HEK293 (cell line): Measurements from ENCODE around the gene RBAK.

Experiments
- CTCF ChIA-PET: fragments of 350-600 bp; formaldehyde crosslinking; extraction: SDS; loops from one replicate; lab custom pipeline; 2021; ENCODE audit warnings: antibody characterized with exemption; lab: Yijun Ruan, JAX
- POLR2A ChIA-PET: fragments of 300-600 bp; formaldehyde crosslinking; extraction: SDS; loops from one replicate; lab custom pipeline; 2020; ENCODE audit warnings: antibody characterized with exemption, inconsistent platforms; lab: Yijun Ruan, JAX
- H3K27ac ChIP-seq: fragments of 200-500 bp; sonication (Bioruptor generic); 2 replicates; pipeline ENCODE4 v1.5.1; 2014; ENCODE audit warnings: low read depth, low read length, control low read depth, inconsistent platforms; ENCODE audit errors: extremely low read depth
- H3K36me3 ChIP-seq, 2 experiments: fragments of 200-500 bp in 1 of 2; sonication (Bioruptor generic) in 1 of 2; 1 replicate in 1 of 2; 2 replicates in 1 of 2; pipeline ENCODE4 v1.5.1; 2014 to 2017; ENCODE audit warnings: inconsistent platforms in 2 of 2, low read length in 2 of 2; ENCODE audit not compliant: control insufficient read depth in 2 of 2, insufficient read depth in 1 of 2
- H3K4me1 ChIP-seq: fragments of 200-500 bp; sonication (Bioruptor generic); 2 replicates; pipeline ENCODE4 v1.5.1; 2014; ENCODE audit warnings: mild to moderate bottlenecking, low read length, inconsistent platforms; ENCODE audit not compliant: control insufficient read depth, insufficient read depth
- H3K4me3 ChIP-seq: 2 replicates; pipeline ENCODE4 v1.5.1; 2011; ENCODE audit warnings: low read depth, mild to moderate bottlenecking, control low read depth, low read length, moderate library complexity
- H3K9me3 ChIP-seq: fragments of 200-500 bp; sonication (Bioruptor generic); 2 replicates; pipeline ENCODE4 v1.5.1; 2014; ENCODE audit warnings: low read depth, low read length, inconsistent platforms; ENCODE audit not compliant: control insufficient read depth, insufficient read depth
- MEIS1 ChIP-seq: sonication (generic); formaldehyde crosslinking; IDR thresholded peaks from 2 replicates; pipeline ENCODE4 v1.8.1; 2022; ENCODE audit warnings: missing genetic modification reagents, mild to moderate bottlenecking, borderline replicate concordance
- SALL2 ChIP-seq: fragments of 450-650 bp; formaldehyde crosslinking; IDR thresholded peaks from 2 replicates; pipeline ENCODE4 v1.5.0; 2017; ENCODE audit warnings: missing biosample characterization, mild to moderate bottlenecking, missing genetic modification characterization, borderline replicate concordance
- TCF7L2 ChIP-seq: IDR thresholded peaks from 2 replicates; pipeline ENCODE4 v1.6.1; 2011; ENCODE audit warnings: low read depth, mild to moderate bottlenecking, inconsistent platforms, low read length, moderate library complexity, borderline replicate concordance
- YY1 ChIP-seq: fragments of 450-650 bp; formaldehyde crosslinking; IDR thresholded peaks from 2 replicates; pipeline ENCODE4 v1.5.1; 2018; ENCODE audit warnings: missing biosample characterization, missing genetic modification characterization
- YY2 ChIP-seq: fragments of 450-650 bp; formaldehyde crosslinking; IDR thresholded peaks from 2 replicates; pipeline ENCODE4 v1.5.1; 2016; ENCODE audit warnings: missing biosample characterization, missing genetic modification characterization
- ZBTB20 ChIP-seq: fragments of 450-650 bp; formaldehyde crosslinking; IDR thresholded peaks from 2 replicates; pipeline ENCODE4 v1.5.1; 2016; ENCODE audit warnings: missing biosample characterization, missing genetic modification characterization
- ZFP3 ChIP-seq: fragments of 450-650 bp; formaldehyde crosslinking; IDR thresholded peaks from 2 replicates; pipeline ENCODE4 v1.5.1; 2016; ENCODE audit warnings: low read depth, missing biosample characterization, missing genetic modification characterization
- ZIC2 ChIP-seq: fragments of 450-650 bp; formaldehyde crosslinking; IDR thresholded peaks from 2 replicates; pipeline ENCODE4 v1.5.1; 2016; ENCODE audit warnings: missing biosample characterization, missing genetic modification characterization
- ZNF138 ChIP-seq: fragments of 450-650 bp; formaldehyde crosslinking; IDR thresholded peaks from 2 replicates; pipeline ENCODE4 v1.5.1; 2016; ENCODE audit warnings: missing biosample characterization, missing genetic modification characterization, borderline replicate concordance
- ZNF23 ChIP-seq: fragments of 450-650 bp; formaldehyde crosslinking; IDR thresholded peaks from 2 replicates; pipeline ENCODE4 v1.5.1; 2016; ENCODE audit warnings: missing biosample characterization, missing genetic modification characterization, borderline replicate concordance
- ZNF324 ChIP-seq: fragments of 450-650 bp; formaldehyde crosslinking; IDR thresholded peaks from 2 replicates; pipeline ENCODE4 v1.5.1; 2016; ENCODE audit warnings: missing biosample characterization, missing genetic modification characterization
- ZNF37A ChIP-seq: fragments of 450-650 bp; IDR thresholded peaks from 2 replicates; pipeline ENCODE4 v1.5.1; 2018; ENCODE audit warnings: missing biosample characterization, missing genetic modification characterization
- ZNF548 ChIP-seq: fragments of 450-650 bp; formaldehyde crosslinking; IDR thresholded peaks from 2 replicates; pipeline ENCODE4 v1.5.1; 2016; ENCODE audit warnings: missing biosample characterization, missing genetic modification characterization
- ZNF555 ChIP-seq: fragments of 450-650 bp; formaldehyde crosslinking; conservative IDR thresholded peaks from 2 replicates; pipeline ENCODE4 v1.5.1; 2017; ENCODE audit warnings: missing biosample characterization, mild to moderate bottlenecking, missing genetic modification characterization, inconsistent platforms
- ZNF624 ChIP-seq: fragments of 450-650 bp; formaldehyde crosslinking; IDR thresholded peaks from 2 replicates; pipeline ENCODE4 v1.5.1; 2017; ENCODE audit warnings: missing biosample characterization, missing genetic modification characterization
- ZNF658 ChIP-seq: fragments of 450-650 bp; formaldehyde crosslinking; IDR thresholded peaks from 2 replicates; pipeline ENCODE4; 2016; ENCODE audit warnings: missing biosample characterization, missing genetic modification characterization
- ZNF768 ChIP-seq: fragments of 450-650 bp; formaldehyde crosslinking; IDR thresholded peaks from 2 replicates; pipeline ENCODE4 v1.5.1; 2018; ENCODE audit warnings: missing biosample characterization, mild to moderate bottlenecking, missing genetic modification characterization
- ZNF837 ChIP-seq: fragments of 450-650 bp; formaldehyde crosslinking; IDR thresholded peaks from 2 replicates; pipeline ENCODE4 v1.5.1; 2016; ENCODE audit warnings: missing biosample characterization, missing genetic modification characterization
- TF ChIP-seq, protein P1 (sequence below): fragments of 450-650 bp; formaldehyde crosslinking; IDR thresholded peaks from 2 replicates; pipeline ENCODE4 v1.5.1; 2016; ENCODE audit warnings: missing biosample characterization, missing genetic modification characterization
- TF ChIP-seq, protein P2 (sequence below): fragments of 450-650 bp; formaldehyde crosslinking; IDR thresholded peaks from 2 replicates; pipeline ENCODE4 v1.5.1; 2016; ENCODE audit warnings: missing biosample characterization, missing genetic modification characterization
- TF ChIP-seq, protein P3 (sequence below): fragments of 450-650 bp; formaldehyde crosslinking; IDR thresholded peaks from 2 replicates; pipeline ENCODE4 v1.5.1; 2016; ENCODE audit warnings: missing biosample characterization, missing genetic modification characterization, low read depth

The RBAK gene

DNA sequence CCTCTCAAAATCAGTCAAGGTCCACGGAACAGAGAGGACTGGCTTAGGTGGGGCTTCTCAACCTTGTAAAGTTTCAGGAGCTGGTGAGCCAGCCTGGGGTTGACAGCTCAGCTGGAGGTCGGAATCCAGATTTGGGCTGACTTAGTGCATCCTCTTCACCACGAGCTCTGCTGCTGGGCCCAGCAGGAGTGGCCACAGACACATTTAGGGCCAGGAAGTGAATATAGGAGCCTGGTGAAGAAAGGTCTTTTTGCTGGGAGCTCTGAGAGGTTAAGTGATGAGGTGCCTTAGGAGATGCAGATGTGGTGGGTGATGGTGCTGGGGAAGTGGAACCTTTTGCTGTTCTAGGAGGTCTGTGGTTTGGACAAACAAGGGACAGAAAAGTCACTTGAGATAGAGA, 47.4 kb upstream of the RBAK start:
- TF ChIP-seq ZNF555 (tag by site-specific recombination) (no peak), ZNF23 (tag by site-specific recombination) (no peak), ZNF37A (tag by site-specific recombination) (no peak), ZIC2 (tag by site-specific recombination) (no peak), ZNF837 (tag by site-specific recombination) (no peak), SALL2 (tag by site-specific recombination) (no peak), ZNF548 (tag by site-specific recombination) (no peak)
- TF ChIP-seq, all 188 proteins: peak for 0
- ChIA-PET CTCF (interaction anchor here (1.2 kb wide), 1 partner anchor 24 kb away, joined by 4 read pairs; no protein-coding TSS in a partner anchor), POLR2A (no interaction called here)
- H3K4me3 ChIP-seq, result no peak overlapping the region
- peaks cover 7 to 45% of the 10 kb centered on the region in 2 experiments; a peak in 2 of 3 replicates for H3K36me3 ChIP-seq
- H3K9me3 ChIP-seq, result no peaks in the 10 kb centered on the region
- H3K27ac ChIP-seq, result no peak overlapping the region
- no peaks in the 10 kb centered on the region for H3K4me1 ChIP-seq

DNA sequence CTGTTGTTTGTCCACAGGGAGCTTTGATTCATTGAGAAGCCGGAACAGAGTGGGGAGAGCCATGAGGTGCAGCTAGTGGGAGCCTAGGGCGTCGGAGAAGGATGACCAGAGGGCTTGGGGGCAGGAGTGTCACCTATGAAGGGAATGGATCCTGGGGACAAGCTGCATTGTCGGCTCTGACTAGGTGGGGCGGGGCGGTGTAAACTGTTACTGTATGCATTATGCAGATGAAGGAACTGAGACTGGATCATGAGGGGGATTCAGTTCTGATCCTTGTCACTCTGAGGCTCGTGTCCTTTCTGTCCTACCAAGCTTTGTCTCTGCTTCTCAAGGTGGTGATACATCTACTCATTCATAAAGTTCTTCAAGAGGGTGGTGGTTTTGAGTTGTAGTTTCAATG, 46.8 kb upstream of the RBAK start:
- no peaks in the 10 kb centered on the region for H3K4me1 ChIP-seq
- no peak for TF ChIP-seq ZNF138 (tag by site-specific recombination)
- no peak overlapping the region for H3K27ac ChIP-seq
- POLR2A ChIA-PET, result no interaction called here
- H3K4me3 ChIP-seq, result no peak overlapping the region
- no peaks in the 10 kb centered on the region for H3K9me3 ChIP-seq
- peaks cover 7 to 38% of the 10 kb centered on the region in 2 experiments; a peak in 2 of 3 replicates for H3K36me3 ChIP-seq
- CTCF ChIA-PET, result interaction anchor here (0.5 to 1.2 kb wide), 3 partner anchors 25 to 61 kb away, joined by 3 to 4 read pairs (median 4); no protein-coding TSS in a partner anchor

DNA sequence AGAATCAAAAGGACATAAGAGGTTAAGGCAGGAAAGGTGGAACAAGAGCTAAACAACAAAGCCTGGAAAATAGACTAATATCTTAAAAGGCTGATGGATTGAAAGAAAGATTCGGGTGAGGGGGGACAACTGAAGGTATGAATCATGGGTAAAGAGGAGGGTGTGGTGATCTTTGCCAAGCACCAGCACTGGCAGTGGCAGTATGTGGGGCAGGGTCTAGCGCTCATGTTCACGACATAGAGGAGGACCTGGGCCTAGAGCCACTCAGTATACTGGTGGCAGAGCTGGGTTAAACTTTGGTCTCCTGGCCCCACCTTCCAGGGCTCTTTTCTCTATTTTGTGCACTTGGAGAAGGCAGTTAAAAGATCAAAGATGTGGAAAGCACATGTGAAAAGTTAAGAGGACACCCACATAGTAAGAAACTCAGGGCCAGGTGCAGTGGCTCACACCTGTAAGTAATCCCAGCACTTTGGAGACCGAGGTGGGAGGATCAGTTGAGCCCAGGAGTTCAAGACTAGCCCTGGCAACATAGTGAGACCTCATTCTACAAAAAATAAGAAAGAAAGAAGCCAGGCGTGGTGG, 46.2 kb upstream of the RBAK start:
- Histone ChIP-seq H3K4me3 (no peak overlapping the region), H3K9me3 (no peaks in the 10 kb centered on the region), H3K36me3 (peaks cover 4 to 33% of the 10 kb centered on the region in 2 experiments; a peak in 2 of 3 replicates), H3K27ac (no peak overlapping the region), H3K4me1 (no peaks in the 10 kb centered on the region)
- POLR2A ChIA-PET, result no interaction called here
- CTCF ChIA-PET, result interaction anchor here (0.5 to 1.2 kb wide), 3 partner anchors 25 to 60 kb away, joined by 3 to 4 read pairs (median 4); no protein-coding TSS in a partner anchor
- no peak for TF ChIP-seq MEIS1 (CRISPR knock-in tag)
- no peak for TF ChIP-seq ZBTB20 (tag by site-specific recombination)

DNA sequence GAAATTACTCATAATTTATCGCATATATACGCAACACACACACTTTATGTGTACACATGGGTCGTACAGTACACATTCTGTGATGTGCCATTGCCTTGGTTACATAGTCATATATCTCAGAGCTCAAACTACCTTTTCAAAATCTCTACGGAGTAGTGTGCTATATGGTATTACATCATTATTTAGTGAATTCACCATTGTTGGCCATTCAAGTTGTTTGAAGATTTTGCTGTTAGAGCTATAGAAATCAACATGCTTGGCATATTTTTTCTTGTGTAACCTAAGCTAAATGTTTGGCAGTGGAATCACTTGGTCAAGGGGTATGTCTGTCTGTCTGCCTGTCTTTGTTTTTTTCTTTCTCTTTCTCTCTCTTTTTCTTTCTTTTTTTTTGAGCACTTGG, 44.7 kb upstream of the RBAK start:
- ChIA-PET POLR2A (no interaction called here), CTCF (no interaction called here)
- H3K9me3 ChIP-seq, result no peaks in the 10 kb centered on the region
- no peaks in the 10 kb centered on the region for H3K4me1 ChIP-seq
- H3K36me3 ChIP-seq, result peaks cover 4 to 18% of the 10 kb centered on the region in 2 experiments; a peak in 2 of 3 replicates
- H3K27ac ChIP-seq, result no peak overlapping the region
- H3K4me3 ChIP-seq, result no peak overlapping the region
- TF ChIP-seq, protein P1, sequence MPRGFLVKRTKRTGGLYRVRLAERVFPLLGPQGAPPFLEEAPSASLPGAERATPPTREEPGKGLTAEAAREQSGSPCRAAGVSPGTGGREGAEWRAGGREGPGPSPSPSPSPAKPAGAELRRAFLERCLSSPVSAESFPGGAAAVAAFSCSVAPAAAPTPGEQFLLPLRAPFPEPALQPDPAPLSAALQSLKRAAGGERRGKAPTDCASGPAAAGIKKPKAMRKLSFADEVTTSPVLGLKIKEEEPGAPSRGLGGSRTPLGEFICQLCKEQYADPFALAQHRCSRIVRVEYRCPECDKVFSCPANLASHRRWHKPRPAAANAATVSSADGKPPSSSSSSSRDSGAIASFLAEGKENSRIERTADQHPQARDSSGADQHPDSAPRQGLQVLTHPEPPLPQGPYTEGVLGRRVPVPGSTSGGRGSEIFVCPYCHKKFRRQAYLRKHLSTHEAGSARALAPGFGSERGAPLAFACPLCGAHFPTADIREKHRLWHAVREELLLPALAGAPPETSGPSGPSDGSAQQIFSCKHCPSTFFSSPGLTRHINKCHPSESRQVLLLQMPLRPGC (tag by site-specific recombination), result no peak
- no peak for TF ChIP-seq ZNF768
- no peak for TF ChIP-seq YY2 (tag by site-specific recombination)
- no peak for TF ChIP-seq ZNF324 (tag by site-specific recombination)
- TF ChIP-seq YY1 (tag by site-specific recombination), result no peak
- TF ChIP-seq ZIC2 (tag by site-specific recombination), result no peak
- TF ChIP-seq, protein P2, sequence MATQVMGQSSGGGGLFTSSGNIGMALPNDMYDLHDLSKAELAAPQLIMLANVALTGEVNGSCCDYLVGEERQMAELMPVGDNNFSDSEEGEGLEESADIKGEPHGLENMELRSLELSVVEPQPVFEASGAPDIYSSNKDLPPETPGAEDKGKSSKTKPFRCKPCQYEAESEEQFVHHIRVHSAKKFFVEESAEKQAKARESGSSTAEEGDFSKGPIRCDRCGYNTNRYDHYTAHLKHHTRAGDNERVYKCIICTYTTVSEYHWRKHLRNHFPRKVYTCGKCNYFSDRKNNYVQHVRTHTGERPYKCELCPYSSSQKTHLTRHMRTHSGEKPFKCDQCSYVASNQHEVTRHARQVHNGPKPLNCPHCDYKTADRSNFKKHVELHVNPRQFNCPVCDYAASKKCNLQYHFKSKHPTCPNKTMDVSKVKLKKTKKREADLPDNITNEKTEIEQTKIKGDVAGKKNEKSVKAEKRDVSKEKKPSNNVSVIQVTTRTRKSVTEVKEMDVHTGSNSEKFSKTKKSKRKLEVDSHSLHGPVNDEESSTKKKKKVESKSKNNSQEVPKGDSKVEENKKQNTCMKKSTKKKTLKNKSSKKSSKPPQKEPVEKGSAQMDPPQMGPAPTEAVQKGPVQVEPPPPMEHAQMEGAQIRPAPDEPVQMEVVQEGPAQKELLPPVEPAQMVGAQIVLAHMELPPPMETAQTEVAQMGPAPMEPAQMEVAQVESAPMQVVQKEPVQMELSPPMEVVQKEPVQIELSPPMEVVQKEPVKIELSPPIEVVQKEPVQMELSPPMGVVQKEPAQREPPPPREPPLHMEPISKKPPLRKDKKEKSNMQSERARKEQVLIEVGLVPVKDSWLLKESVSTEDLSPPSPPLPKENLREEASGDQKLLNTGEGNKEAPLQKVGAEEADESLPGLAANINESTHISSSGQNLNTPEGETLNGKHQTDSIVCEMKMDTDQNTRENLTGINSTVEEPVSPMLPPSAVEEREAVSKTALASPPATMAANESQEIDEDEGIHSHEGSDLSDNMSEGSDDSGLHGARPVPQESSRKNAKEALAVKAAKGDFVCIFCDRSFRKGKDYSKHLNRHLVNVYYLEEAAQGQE (tag by site-specific recombination), result no peak
- TF ChIP-seq, protein P3, sequence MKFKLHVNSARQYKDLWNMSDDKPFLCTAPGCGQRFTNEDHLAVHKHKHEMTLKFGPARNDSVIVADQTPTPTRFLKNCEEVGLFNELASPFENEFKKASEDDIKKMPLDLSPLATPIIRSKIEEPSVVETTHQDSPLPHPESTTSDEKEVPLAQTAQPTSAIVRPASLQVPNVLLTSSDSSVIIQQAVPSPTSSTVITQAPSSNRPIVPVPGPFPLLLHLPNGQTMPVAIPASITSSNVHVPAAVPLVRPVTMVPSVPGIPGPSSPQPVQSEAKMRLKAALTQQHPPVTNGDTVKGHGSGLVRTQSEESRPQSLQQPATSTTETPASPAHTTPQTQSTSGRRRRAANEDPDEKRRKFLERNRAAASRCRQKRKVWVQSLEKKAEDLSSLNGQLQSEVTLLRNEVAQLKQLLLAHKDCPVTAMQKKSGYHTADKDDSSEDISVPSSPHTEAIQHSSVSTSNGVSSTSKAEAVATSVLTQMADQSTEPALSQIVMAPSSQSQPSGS (tag by site-specific recombination), result no peak
- TF ChIP-seq ZFP3 (tag by site-specific recombination), result no peak
- TF ChIP-seq ZNF658, result no peak
- no peak for TF ChIP-seq ZNF624
- no peak for TF ChIP-seq TCF7L2
